K562 (cell line): ENCODE results near the gene SACS. TPM values are rescaled to one million over a fixed set of nuclear protein-coding genes. Genes with fewer than 3 reads are reported as not detected.

Experiments used
- ATAC-seq: fragments of 200-7000 bp; cut with Tn5 transposase; 3 replicates; pipeline ENCODE4 v1.9.1; 2020; ENCODE audit warnings: moderate library complexity
- BruUV-seq: library from RNA; stranded (reverse); fragments of 400-500 nt; replicated peaks from 2 replicates; lab custom pipeline; 2021; lab: Mats Ljungman, UMichigan
- CTCF ChIA-PET: fragments of 300-600 bp; formaldehyde crosslinking; extraction: SDS; loops from one replicate; lab custom pipeline; 2021; ENCODE audit warnings: low intra/inter-chr PET ratio; lab: Yijun Ruan, JAX
- POLR2A ChIA-PET: fragments of 300-600, 350-650 bp; sonication (Branson Sonifier 250); formaldehyde crosslinking; extraction: SDS; loops from one replicate; lab custom pipeline; 2021; ENCODE audit warnings: antibody characterized with exemption, inconsistent platforms; lab: Yijun Ruan, JAX
- DNase-seq, 4 experiments: peaks; one replicate each; pipeline versions ENCODE4 v3.0.0 to v3.0.0-alpha.2; 2011 to 2018; ENCODE audit warnings: low spot score in 3 of 4, mixed read lengths in 3 of 4; ENCODE audit errors: extremely low read depth in 1 of 4
- FAIRE-seq: peaks from 2 replicates; lab custom pipeline; 2011; peaks lifted over from hg19 to GRCh38; lab: Jason Lieb, UNC
- H2AFZ ChIP-seq: 2 replicates; pipeline ENCODE4 v1.6.0; 2011; ENCODE audit warnings: low read depth, low read length, control low read depth, inconsistent platforms
- H3K27ac ChIP-seq: fragments of 200-600 bp; 3 replicates; pipeline ENCODE4 v1.8.0; 2011; ENCODE audit warnings: low read depth, mild to moderate bottlenecking, control low read depth, inconsistent platforms, low read length, moderate library complexity, mixed read lengths; ENCODE audit errors: extremely low read depth
- H3K27me3 ChIP-seq, 2 experiments: fragments of 300-600 bp in 1 of 2; 2 replicates in 1 of 2; 3 replicates in 1 of 2; pipeline versions ENCODE4 v1.6.0 to v1.8.0; 2011; ENCODE audit warnings: inconsistent platforms in 2 of 2, low read length in 2 of 2, mild to moderate bottlenecking in 1 of 2, mixed read lengths in 1 of 2, moderate library complexity in 1 of 2; ENCODE audit not compliant: control insufficient read depth in 2 of 2, insufficient read depth in 2 of 2
- H3K36me3 ChIP-seq: fragments of 300-600 bp; 3 replicates; pipeline ENCODE4 v1.8.0; 2011; ENCODE audit warnings: mild to moderate bottlenecking, low read length, inconsistent platforms; ENCODE audit not compliant: control insufficient read depth, insufficient read depth
- H3K4me1 ChIP-seq, 2 experiments: fragments of 200-600 bp in 1 of 2; replicated peaks in 1 of 2; 2 replicates in 1 of 2; 3 replicates in 1 of 2; pipeline versions ENCODE4 v1.5.1 to v1.8.0; 2011; ENCODE audit warnings: inconsistent platforms in 2 of 2, low read length in 2 of 2, mild to moderate bottlenecking in 1 of 2, mixed read lengths in 1 of 2, moderate library complexity in 1 of 2; ENCODE audit not compliant: control insufficient read depth in 2 of 2, insufficient read depth in 2 of 2
- H3K4me2 ChIP-seq: 2 replicates; pipeline ENCODE4 v1.6.1; 2011; ENCODE audit warnings: low read length, control low read depth, inconsistent platforms, mixed read lengths; ENCODE audit not compliant: insufficient read depth
- H3K4me3 ChIP-seq: fragments of 200-600 bp; sonication (generic), shearing (Covaris generic); 2 replicates; pipeline ENCODE4 v1.5.1; 2016; ENCODE audit warnings: control low read depth, inconsistent platforms
- H3K79me2 ChIP-seq: fragments of 200-600 bp; 3 replicates; pipeline ENCODE4 v1.8.0; 2011; ENCODE audit warnings: low read length, inconsistent platforms; ENCODE audit not compliant: control insufficient read depth, insufficient read depth
- H3K9ac ChIP-seq, 2 experiments: 2 replicates each; pipeline versions ENCODE4 v1.6.0 to v1.6.1; 2011; ENCODE audit warnings: low read depth in 2 of 2, low read length in 2 of 2, control low read depth in 1 of 2, inconsistent platforms in 1 of 2, mild to moderate bottlenecking in 1 of 2, mixed read lengths in 1 of 2; ENCODE audit not compliant: insufficient read depth in 1 of 2
- H3K9me1 ChIP-seq: one replicate; pipeline ENCODE4 v1.6.0; 2011; ENCODE audit warnings: inconsistent platforms, mild to moderate bottlenecking, low read length, moderate library complexity; ENCODE audit not compliant: control insufficient read depth, insufficient read depth
- H3K9me3 ChIP-seq: replicated peaks from 2 replicates; pipeline ENCODE4 v1.5.1; 2011; ENCODE audit warnings: low read depth, low read length, inconsistent platforms; ENCODE audit not compliant: control insufficient read depth, insufficient read depth
- H4K20me1 ChIP-seq: replicated peaks from 2 replicates; pipeline ENCODE4 v1.6.1; 2011; ENCODE audit warnings: low read length, inconsistent platforms, mixed read lengths; ENCODE audit not compliant: control insufficient read depth, insufficient read depth
- ATF7 ChIP-seq: fragments of 450-650 bp; IDR thresholded peaks from 2 replicates; pipeline ENCODE4 v1.7.1; 2014; ENCODE audit warnings: mild to moderate bottlenecking, moderate library complexity
- CEBPB ChIP-seq: fragments of 450-650 bp; IDR thresholded peaks from 2 replicates; pipeline ENCODE4 v1.6.1; 2016; ENCODE audit warnings: missing genetic modification characterization, missing compliant biosample characterization
- CHD1 ChIP-seq: fragments of 200-600 bp; sonication (generic); IDR thresholded peaks from one replicate; pipeline ENCODE4 v1.6.1; 2012; ENCODE audit warnings: mild to moderate bottlenecking, moderate library complexity, low read length, inconsistent platforms
- CHD2 ChIP-seq: IDR thresholded peaks from 2 replicates; pipeline ENCODE4 v1.6.1; 2011; ENCODE audit warnings: low read depth, low read length
- HNRNPH1 ChIP-seq: fragments of 200-400 bp; formaldehyde crosslinking; optimal IDR thresholded peaks from 2 replicates; pipeline ENCODE3; 2017; ENCODE audit warnings: low read depth, mild to moderate bottlenecking, low read length, moderate library complexity
- KDM5B ChIP-seq: fragments of 200-600 bp; sonication (generic); IDR thresholded peaks from 2 replicates; pipeline ENCODE4 v1.6.1; 2012; ENCODE audit warnings: low read depth, mild to moderate bottlenecking, moderate library complexity, low read length, control low read depth, inconsistent platforms; ENCODE audit not compliant: insufficient replicate concordance
- MXI1 ChIP-seq: IDR thresholded peaks from 2 replicates; pipeline ENCODE4 v1.6.1; 2011; ENCODE audit warnings: low read depth, mild to moderate bottlenecking, improper control_type of control experiment, low read length
- SMAD3 ChIP-seq: fragments of 450-650 bp; formaldehyde crosslinking; conservative IDR thresholded peaks from 2 replicates; pipeline ENCODE4 v1.4.0; 2020; ENCODE audit warnings: mild to moderate bottlenecking
- ZBTB2 ChIP-seq: fragments of 450-650 bp; IDR thresholded peaks from 2 replicates; pipeline ENCODE4 v1.6.1; 2016; ENCODE audit warnings: antibody characterized with exemption
- ZNF609 ChIP-seq: sonication (generic); formaldehyde crosslinking; IDR thresholded peaks from 2 replicates; pipeline ENCODE4 v1.8.1; 2023; ENCODE audit warnings: missing genetic modification reagents, mild to moderate bottlenecking, borderline replicate concordance
- ZNF695 ChIP-seq: fragments of 450-650 bp; formaldehyde crosslinking; IDR thresholded peaks from 2 replicates; pipeline ENCODE4 v1.4.0; 2020; ENCODE audit warnings: mild to moderate bottlenecking, moderate library complexity
- WGBS: fragments of 100-300 bp; shearing (Covaris generic); methylation state at CpG from one replicate; pipeline ENCODE4 v1.1.6; 2016; ENCODE audit warnings: low coverage, mixed read lengths; ENCODE audit not compliant: insufficient coverage; ENCODE audit errors: missing lambda C conversion rate; 5-methylcytosine and 5-hydroxymethylcytosine counted together
- in situ Hi-C: fragments of 300-500 bp; cut with MboI; formaldehyde crosslinking; loops from 4 replicates; pipeline ENCODE4 v1.15.0; 2018; ENCODE audit warnings: inconsistent platforms, mixed read lengths
- intact Hi-C: fragments of 100-400 bp; cut with micrococcal nuclease; formaldehyde crosslinking; loops from 2 replicates; pipeline ENCODE4 v1.14.2; 2022
- polyA plus RNA-seq, 8 experiments: library from polyadenylated mRNA; depleted of rRNA in 4 of 8; stranded (reverse) in 5 of 8; unstranded in 3 of 8; fragments of >200 nt; fragmentation: Nextera tagmentation in 2 of 8; fragmentation: Illumina TruSeq in 1 of 8; extraction: Ambion mirVana in 2 of 8; extraction: Trizol in 1 of 8; gene quantifications; 2 replicates each; pipeline versions ENCODE4 v1.2.1 to v1.2.3, GENCODE V29; 2011 to 2014; ENCODE audit warnings: inconsistent platforms in 1 of 8, missing spikeins in 1 of 8
- total RNA-seq, 7 experiments: library from RNA; depleted of rRNA in 6 of 7; stranded (reverse); fragments of >200 nt in 6 of 7; fragmentation: Illumina TruSeq in 2 of 7; extraction: Trizol in 2 of 7; gene quantifications; 2 replicates each; pipeline versions ENCODE4 v1.2.1 to v1.2.3, GENCODE V29; 2011 to 2021; ENCODE audit warnings: low replicate concordance in 1 of 7

The SACS gene
- total and polyA plus RNA-seq, 9 of the 15 experiments (the other 6 are each of a cell fraction or from before 2014, with no cell fraction given), result 4.7 to 28.2 (median 18.9) TPM

- TF ChIP-seq HNRNPH1 (no peak), ATF7 (no peak), KDM5B (no peak), CEBPB (no peak), MXI1 (no peak), CHD2 (no peak), ZBTB2 (no peak), ZNF695 (CRISPR knock-in tag) (no peak), SMAD3 (CRISPR knock-in tag) (no peak), CHD1 (no peak), ZNF609 (CRISPR knock-in tag) (no peak)
- CTCF ChIA-PET, result no interaction called here
- no peaks in the 10 kb centered on the region for H4K20me1 ChIP-seq
- no peaks in the 10 kb centered on the region for H3K9me3 ChIP-seq
- DNase-seq (no peak), FAIRE-seq (no peak), ATAC-seq (no peak)
- no peaks in the 10 kb centered on the region for H3K27me3 ChIP-seq
- in situ Hi-C loops (no loop called here), intact Hi-C loops (no loop called here)
- no peaks in the 10 kb centered on the region for H3K9me1 ChIP-seq
- no peak overlapping the region for H3K4me2 ChIP-seq
- no TSS peak for BruUV-seq
- 83% methylated on average over 3 of the region's 3 CpGs for WGBS
- no peaks in the 10 kb centered on the region for H3K79me2 ChIP-seq
- no peak overlapping the region for H3K27ac ChIP-seq
- H2AFZ ChIP-seq, result no peak overlapping the region
- POLR2A ChIA-PET, result interaction anchor here (0.5 kb wide), 1 partner anchor 11 kb away, joined by 3 read pairs; no protein-coding TSS in a partner anchor
- H3K4me1 ChIP-seq, result no peaks in the 10 kb centered on the region
- H3K36me3 ChIP-seq, result peaks cover 55% of the 10 kb centered on the region; the same call in 2 of the 3 replicates
- H3K9ac ChIP-seq, result no peak overlapping the region
- H3K4me3 ChIP-seq, result no peak overlapping the region
Observed at GRCh38 chr13:23350009-23350408, 83.5 kb downstream of the SACS start.
